Measurements from ENCODE around the gene EXO1.
"Not testable (repeated sequence)": the region's sequence is repeated elsewhere in the genome, so short reads cannot be mapped to it uniquely, and the experiment has no call there.

The EXO1 gene

DNA sequence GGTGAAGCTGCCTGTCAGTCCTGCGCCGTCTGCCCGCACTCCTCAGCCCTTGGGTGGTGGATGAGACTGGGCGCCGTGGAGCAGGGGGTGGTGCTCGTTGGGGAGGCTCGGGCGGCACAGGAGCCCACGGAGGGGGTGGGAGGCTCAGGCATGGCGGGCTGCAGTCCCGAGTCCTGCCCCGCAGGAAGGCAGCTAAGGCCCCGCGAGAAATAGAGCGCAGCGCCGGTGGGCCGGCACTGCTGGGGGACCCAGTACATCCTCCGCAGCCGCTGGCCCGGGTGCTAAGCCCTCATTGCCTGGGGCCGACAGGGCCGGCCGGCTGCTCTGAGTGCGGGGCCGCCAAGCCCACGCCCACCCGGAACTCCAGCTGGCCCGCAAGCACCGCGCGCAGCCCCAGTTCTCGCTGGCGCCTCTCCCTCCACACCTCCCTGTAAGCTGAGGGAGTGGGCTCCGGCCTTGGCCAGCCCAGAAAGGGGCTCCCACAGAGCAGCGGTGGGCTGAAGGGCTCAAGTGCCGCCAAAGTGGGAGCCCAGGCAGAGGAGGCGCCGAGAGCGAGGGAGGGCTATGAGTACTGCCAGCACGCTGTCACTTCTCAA lies 7.6 kb downstream of the EXO1 start:
- peaks cover 89% of the 10 kb centered on the region for H3K36me3 ChIP-seq (ENCODE audit: insufficient read depth, low read depth, low read length)
- H3K27me3 ChIP-seq (ENCODE audit: insufficient read depth, low read length); H3K9me3 ChIP-seq (ENCODE audit: insufficient read depth, low read depth, low read length); H3K9ac ChIP-seq (ENCODE audit: low read depth, low read length); H3K27ac ChIP-seq (ENCODE audit: low read length); H3K4me1 ChIP-seq (ENCODE audit: insufficient read depth, low read length); H3K4me3 ChIP-seq (ENCODE audit: low read length): not testable (repeated sequence)

GRCh38 chr1:241857131-241857530 lies 9.1 kb downstream of the EXO1 start:
- no peak overlapping the region for H3K27ac ChIP-seq (ENCODE audit: low read length)
- H3K36me3 ChIP-seq (ENCODE audit: insufficient read depth, low read depth, low read length): peaks cover 89% of the 10 kb centered on the region
- H3K27me3 ChIP-seq (ENCODE audit: insufficient read depth, low read length): no peaks in the 10 kb centered on the region
- no peak overlapping the region for H3K4me3 ChIP-seq (ENCODE audit: low read length)
- no peaks in the 10 kb centered on the region for H3K9me3 ChIP-seq (ENCODE audit: insufficient read depth, low read depth, low read length)
- no peak overlapping the region for H3K9ac ChIP-seq (ENCODE audit: low read depth, low read length)
- no peaks in the 10 kb centered on the region for H3K4me1 ChIP-seq (ENCODE audit: insufficient read depth, low read length)

- no peak overlapping the region for H3K9ac ChIP-seq (ENCODE audit: low read depth, low read length)
- no peak overlapping the region for H3K27ac ChIP-seq (ENCODE audit: low read length)
- no peaks in the 10 kb centered on the region for H3K4me1 ChIP-seq (ENCODE audit: insufficient read depth, low read length)
- no peaks in the 10 kb centered on the region for H3K9me3 ChIP-seq (ENCODE audit: insufficient read depth, low read depth, low read length)
- peaks cover 96% of the 10 kb centered on the region for H3K36me3 ChIP-seq (ENCODE audit: insufficient read depth, low read depth, low read length)
- H3K4me3 ChIP-seq (ENCODE audit: low read length): no peak overlapping the region
- no peaks in the 10 kb centered on the region for H3K27me3 ChIP-seq (ENCODE audit: insufficient read depth, low read length)
Observed at GRCh38 chr1:241860922-241861321, 12.9 kb downstream of the EXO1 start.

- Histone ChIP-seq H3K9me3 (ENCODE audit: insufficient read depth, low read depth, low read length) (no peaks in the 10 kb centered on the region), H3K4me3 (ENCODE audit: low read length) (no peak overlapping the region), H3K36me3 (ENCODE audit: insufficient read depth, low read depth, low read length) (peaks cover 91% of the 10 kb centered on the region), H3K27ac (ENCODE audit: low read length) (no peak overlapping the region), H3K9ac (ENCODE audit: low read depth, low read length) (no peak overlapping the region), H3K27me3 (ENCODE audit: insufficient read depth, low read length) (no peaks in the 10 kb centered on the region), H3K4me1 (ENCODE audit: insufficient read depth, low read length) (no peaks in the 10 kb centered on the region)
Observed at GRCh38 chr1:241869022-241869421, 21.0 kb downstream of the EXO1 start.

DNA sequence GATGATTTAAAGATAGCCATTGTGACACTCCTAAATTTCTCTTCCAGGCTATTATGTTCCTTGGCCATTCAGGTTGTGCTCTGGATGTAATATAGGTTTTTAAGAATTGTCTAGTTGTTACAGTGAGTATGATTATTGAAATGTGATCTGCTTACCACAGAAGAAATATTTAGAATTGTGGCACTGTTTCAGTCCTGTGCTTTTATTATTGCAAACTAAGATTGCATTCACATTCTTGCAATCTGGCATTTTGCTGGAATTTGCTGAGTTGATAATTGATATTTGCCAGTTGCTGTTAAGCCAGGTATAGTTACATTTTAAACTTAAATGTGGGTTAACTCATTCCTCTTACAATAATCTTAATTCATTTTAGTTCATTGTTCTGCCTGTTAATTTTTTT lies 22.3 kb downstream of the EXO1 start:
- Histone ChIP-seq H3K36me3 (ENCODE audit: insufficient read depth, low read depth, low read length) (peaks cover 86% of the 10 kb centered on the region), H3K27ac (ENCODE audit: low read length) (no peak overlapping the region), H3K4me1 (ENCODE audit: insufficient read depth, low read length) (no peaks in the 10 kb centered on the region), H3K27me3 (ENCODE audit: insufficient read depth, low read length) (no peaks in the 10 kb centered on the region), H3K9me3 (ENCODE audit: insufficient read depth, low read depth, low read length) (no peaks in the 10 kb centered on the region), H3K9ac (ENCODE audit: low read depth, low read length) (no peak overlapping the region), H3K4me3 (ENCODE audit: low read length) (no peak overlapping the region)

- Histone ChIP-seq H3K9me3 (ENCODE audit: insufficient read depth, low read depth, low read length) (no peaks in the 10 kb centered on the region), H3K4me3 (ENCODE audit: low read length) (no peak overlapping the region), H3K9ac (ENCODE audit: low read depth, low read length) (no peak overlapping the region), H3K27ac (ENCODE audit: low read length) (no peak overlapping the region), H3K27me3 (ENCODE audit: insufficient read depth, low read length) (no peaks in the 10 kb centered on the region), H3K36me3 (ENCODE audit: insufficient read depth, low read depth, low read length) (peaks cover 81% of the 10 kb centered on the region), H3K4me1 (ENCODE audit: insufficient read depth, low read length) (no peaks in the 10 kb centered on the region)
Observed at GRCh38 chr1:241870746-241871430, 22.9 kb downstream of the EXO1 start.

- Histone ChIP-seq H3K27me3 (ENCODE audit: insufficient read depth, low read length) (no peaks in the 10 kb centered on the region), H3K4me3 (ENCODE audit: low read length) (no peak overlapping the region), H3K27ac (ENCODE audit: low read length) (no peak overlapping the region), H3K9me3 (ENCODE audit: insufficient read depth, low read depth, low read length) (no peaks in the 10 kb centered on the region), H3K4me1 (ENCODE audit: insufficient read depth, low read length) (no peaks in the 10 kb centered on the region), H3K9ac (ENCODE audit: low read depth, low read length) (no peak overlapping the region), H3K36me3 (ENCODE audit: insufficient read depth, low read depth, low read length) (peaks cover 89% of the 10 kb centered on the region)
Observed at GRCh38 chr1:241881440-241881839, 33.4 kb downstream of the EXO1 start.

- Histone ChIP-seq H3K4me3 (ENCODE audit: low read length) (no peak overlapping the region), H3K36me3 (ENCODE audit: insufficient read depth, low read depth, low read length) (peaks cover 90% of the 10 kb centered on the region), H3K27ac (ENCODE audit: low read length) (no peak overlapping the region)
Observed at GRCh38 chr1:241883159-241883558, 35.2 kb downstream of the EXO1 start.

GRCh38 chr1:241888232-241888631 lies 40.2 kb downstream of the EXO1 start:
- Histone ChIP-seq H3K27ac (ENCODE audit: low read length) (no peak overlapping the region), H3K36me3 (ENCODE audit: insufficient read depth, low read depth, low read length) (peaks cover 80% of the 10 kb centered on the region), H3K4me3 (ENCODE audit: low read length) (no peak overlapping the region), H3K9me3 (ENCODE audit: insufficient read depth, low read depth, low read length) (no peaks in the 10 kb centered on the region), H3K4me1 (ENCODE audit: insufficient read depth, low read length) (no peaks in the 10 kb centered on the region), H3K27me3 (ENCODE audit: insufficient read depth, low read length) (no peaks in the 10 kb centered on the region), H3K9ac (ENCODE audit: low read depth, low read length) (no peak overlapping the region)

More at GRCh38 chr1:241883159-241883558, 35.2 kb downstream of the EXO1 start:
- Histone ChIP-seq H3K27me3 (ENCODE audit: insufficient read depth, low read length) (no peaks in the 10 kb centered on the region), H3K9ac (ENCODE audit: low read depth, low read length) (no peak overlapping the region), H3K9me3 (ENCODE audit: insufficient read depth, low read depth, low read length) (no peaks in the 10 kb centered on the region), H3K4me1 (ENCODE audit: insufficient read depth, low read length) (no peaks in the 10 kb centered on the region)

DNA sequence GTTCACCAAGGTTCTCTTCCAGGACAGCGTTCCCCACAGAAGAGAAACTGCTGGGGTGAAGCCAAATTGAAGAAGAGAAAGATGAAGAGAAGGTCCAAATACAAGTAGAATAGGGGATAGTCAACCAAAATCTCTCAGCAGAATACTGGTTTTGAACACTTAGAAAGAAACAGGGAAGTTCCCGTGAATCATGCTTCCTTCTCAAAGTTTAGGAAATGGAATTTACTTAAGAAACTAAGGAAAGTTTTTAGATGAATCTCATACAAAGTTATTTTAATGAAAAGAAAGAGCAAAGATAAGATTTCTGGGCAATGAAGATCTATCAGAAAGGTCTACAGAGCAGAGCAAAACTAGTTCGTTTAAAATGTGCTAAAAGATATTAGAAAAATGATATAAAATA lies 43.3 kb downstream of the EXO1 start:
- H3K27ac ChIP-seq (ENCODE audit: low read length): no peak overlapping the region
- no peaks in the 10 kb centered on the region for H3K4me1 ChIP-seq (ENCODE audit: insufficient read depth, low read length)
- no peaks in the 10 kb centered on the region for H3K9me3 ChIP-seq (ENCODE audit: insufficient read depth, low read depth, low read length)
- H3K4me3 ChIP-seq (ENCODE audit: low read length): no peak overlapping the region
- H3K36me3 ChIP-seq (ENCODE audit: insufficient read depth, low read depth, low read length): peaks cover 53% of the 10 kb centered on the region
- H3K9ac ChIP-seq (ENCODE audit: low read depth, low read length): no peak overlapping the region
- no peaks in the 10 kb centered on the region for H3K27me3 ChIP-seq (ENCODE audit: insufficient read depth, low read length)

- Histone ChIP-seq H3K9ac (ENCODE audit: low read depth, low read length) (no peak overlapping the region), H3K27ac (ENCODE audit: low read length) (no peak overlapping the region), H3K4me3 (ENCODE audit: low read length) (no peak overlapping the region), H3K9me3 (ENCODE audit: insufficient read depth, low read depth, low read length) (no peaks in the 10 kb centered on the region), H3K4me1 (ENCODE audit: insufficient read depth, low read length) (no peaks in the 10 kb centered on the region), H3K27me3 (ENCODE audit: insufficient read depth, low read length) (no peaks in the 10 kb centered on the region), H3K36me3 (ENCODE audit: insufficient read depth, low read depth, low read length) (peaks cover 30% of the 10 kb centered on the region)
Observed at GRCh38 chr1:241894016-241894415, 46.0 kb downstream of the EXO1 start.

DNA sequence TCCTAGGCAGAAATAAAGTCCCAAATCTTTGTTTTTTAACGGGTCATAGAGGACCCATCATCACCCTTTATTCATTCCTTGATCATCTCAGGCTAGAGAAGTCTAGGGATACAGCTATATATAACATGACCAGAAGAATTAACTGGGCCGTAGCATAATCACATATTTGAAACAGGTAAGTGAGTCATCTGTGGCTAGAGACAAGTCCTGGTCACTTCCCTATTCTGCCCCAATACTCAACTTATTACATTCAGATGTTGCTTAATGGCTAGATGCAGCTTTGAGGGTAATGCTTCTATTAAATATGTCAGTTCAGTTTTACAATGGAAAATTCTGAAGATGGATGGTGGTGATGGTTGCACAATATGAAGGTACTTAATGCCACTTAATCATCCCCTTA lies 47.0 kb downstream of the EXO1 start:
- Histone ChIP-seq H3K9me3 (ENCODE audit: insufficient read depth, low read depth, low read length) (no peaks in the 10 kb centered on the region), H3K27ac (ENCODE audit: low read length) (no peak overlapping the region), H3K4me3 (ENCODE audit: low read length) (no peak overlapping the region)

More for the DNA sequence above, 47.0 kb downstream of the EXO1 start:
- no peak overlapping the region for H3K9ac ChIP-seq (ENCODE audit: low read depth, low read length)
- H3K4me1 ChIP-seq (ENCODE audit: insufficient read depth, low read length): no peaks in the 10 kb centered on the region
- H3K27me3 ChIP-seq (ENCODE audit: insufficient read depth, low read length): no peaks in the 10 kb centered on the region
- peaks cover 20% of the 10 kb centered on the region for H3K36me3 ChIP-seq (ENCODE audit: insufficient read depth, low read depth, low read length)

All from iPS-20b (cell line).